Activated naive CD8-positive, alpha-beta T cell treated with anti-CD3 and anti-CD28 coated beads for 36 hours (primary cell): Measurements from ENCODE around the gene GALNT7. TPM values are rescaled to one million over a fixed set of nuclear protein-coding genes. Genes with fewer than 3 reads are reported as not detected.
A peak's percentile ranks its signal among the peaks of the same experiment; 100 is the strongest.

ENCODE experiments used
- DNase-seq: peaks from one replicate; pipeline ENCODE4 v3.0.0; 2021
- H3K27ac Mint-ChIP-seq: one replicate; pipeline ENCODE4 v1.8.0; 2022; ENCODE audit warnings: mild to moderate bottlenecking, moderate library complexity, mixed read lengths
- H3K27me3 Mint-ChIP-seq: one replicate; pipeline ENCODE4 v1.8.0; 2022; ENCODE audit warnings: mild to moderate bottlenecking, mixed read lengths
- H3K36me3 Mint-ChIP-seq: one replicate; pipeline ENCODE4 v1.8.0; 2021; ENCODE audit warnings: mild to moderate bottlenecking, mixed read lengths
- H3K4me1 Mint-ChIP-seq: one replicate; pipeline ENCODE4 v1.8.0; 2021; ENCODE audit warnings: mixed read lengths
- H3K4me3 Mint-ChIP-seq: one replicate; pipeline ENCODE4 v1.8.0; 2022; ENCODE audit warnings: mild to moderate bottlenecking, moderate library complexity, mixed read lengths
- H3K9me3 Mint-ChIP-seq: one replicate; pipeline ENCODE4 v1.8.0; 2022; ENCODE audit warnings: mixed read lengths
- total RNA-seq, 2 experiments: library from RNA; stranded (reverse); gene quantifications; one replicate each; pipeline ENCODE4 v1.2.3, GENCODE V29; 2021

GALNT7 gene
- total RNA-seq, 2 experiments from 2014 or later, result 14.3 to 14.7 TPM

- no peak for DNase-seq
- Mint-ChIP-seq H3K27ac (no peak overlapping the region), H3K4me3 (no peak overlapping the region), H3K27me3 (no peaks in the 10 kb centered on the region), H3K36me3 (no peaks in the 10 kb centered on the region), H3K9me3 (no peaks in the 10 kb centered on the region), H3K4me1 (no peaks in the 10 kb centered on the region)
Measured at GRCh38 chr4:173151496-173151895, 17.1 kb upstream of the GALNT7 start.

- no peaks in the 10 kb centered on the region for H3K9me3 Mint-ChIP-seq
Measured at GRCh38 chr4:173152104-173152503, 16.5 kb upstream of the GALNT7 start.

GRCh38 chr4:173153445-173153844 is 15.2 kb upstream of the GALNT7 start:
- Mint-ChIP-seq H3K36me3 (no peaks in the 10 kb centered on the region), H3K4me3 (no peak overlapping the region), H3K4me1 (no peaks in the 10 kb centered on the region), H3K27me3 (no peaks in the 10 kb centered on the region), H3K27ac (no peak overlapping the region), H3K9me3 (no peaks in the 10 kb centered on the region)
- DNase-seq, result no peak

More at GRCh38 chr4:173152104-173152503, 16.5 kb upstream of the GALNT7 start:
- DNase-seq, result no peak
- no peaks in the 10 kb centered on the region for H3K36me3 Mint-ChIP-seq
- H3K27me3 Mint-ChIP-seq, result no peaks in the 10 kb centered on the region
- no peaks in the 10 kb centered on the region for H3K4me1 Mint-ChIP-seq
- no peak overlapping the region for H3K27ac Mint-ChIP-seq
- no peak overlapping the region for H3K4me3 Mint-ChIP-seq

- Mint-ChIP-seq H3K4me1 (no peaks in the 10 kb centered on the region), H3K4me3 (no peak overlapping the region), H3K27me3 (no peaks in the 10 kb centered on the region), H3K9me3 (no peaks in the 10 kb centered on the region), H3K27ac (no peak overlapping the region), H3K36me3 (no peaks in the 10 kb centered on the region)
- no peak for DNase-seq
Measured at GRCh38 chr4:173159791-173160190, 8.8 kb upstream of the GALNT7 start.

GRCh38 chr4:173160871-173161270 is 7.7 kb upstream of the GALNT7 start:
- H3K27ac Mint-ChIP-seq, result no peak overlapping the region
- H3K36me3 Mint-ChIP-seq, result no peaks in the 10 kb centered on the region
- H3K9me3 Mint-ChIP-seq, result no peaks in the 10 kb centered on the region
- no peak overlapping the region for H3K4me3 Mint-ChIP-seq
- DNase-seq, result no peak
- H3K4me1 Mint-ChIP-seq, result peaks cover 6% of the 10 kb centered on the region
- H3K27me3 Mint-ChIP-seq, result no peaks in the 10 kb centered on the region

GRCh38 chr4:173161311-173161710 is 7.3 kb upstream of the GALNT7 start:
- no peak for DNase-seq
- Mint-ChIP-seq H3K4me1 (peaks cover 9% of the 10 kb centered on the region), H3K27me3 (no peaks in the 10 kb centered on the region), H3K9me3 (no peaks in the 10 kb centered on the region), H3K27ac (no peak overlapping the region), H3K4me3 (no peak overlapping the region), H3K36me3 (no peaks in the 10 kb centered on the region)

- DNase-seq, result no peak
- H3K27ac Mint-ChIP-seq, result peak overlapping the region; percentile 35
- peaks cover 28% of the 10 kb centered on the region for H3K4me1 Mint-ChIP-seq
- H3K4me3 Mint-ChIP-seq, result no peak overlapping the region
- H3K36me3 Mint-ChIP-seq, result no peaks in the 10 kb centered on the region
- no peaks in the 10 kb centered on the region for H3K27me3 Mint-ChIP-seq
- no peaks in the 10 kb centered on the region for H3K9me3 Mint-ChIP-seq
Measured at GRCh38 chr4:173165706-173166105, 2.9 kb upstream of the GALNT7 start.

- no peak for DNase-seq
- Mint-ChIP-seq H3K36me3 (no peaks in the 10 kb centered on the region), H3K4me1 (peaks cover 35% of the 10 kb centered on the region), H3K27me3 (no peaks in the 10 kb centered on the region), H3K27ac (no peak overlapping the region), H3K9me3 (no peaks in the 10 kb centered on the region), H3K4me3 (no peak overlapping the region)
Measured at GRCh38 chr4:173166491-173166890, 2.1 kb upstream of the GALNT7 start.

GRCh38 chr4:173167758-173168395 is 734 bp upstream of the GALNT7 start:
- peak overlapping the region; percentile 90 for H3K27ac Mint-ChIP-seq
- peaks cover 38% of the 10 kb centered on the region for H3K4me1 Mint-ChIP-seq
- no peaks in the 10 kb centered on the region for H3K27me3 Mint-ChIP-seq
- DNase-seq, result peak; percentile 25
- H3K9me3 Mint-ChIP-seq, result no peaks in the 10 kb centered on the region
- H3K36me3 Mint-ChIP-seq, result peaks cover 1% of the 10 kb centered on the region
- peak overlapping the region; percentile 92 for H3K4me3 Mint-ChIP-seq

- Mint-ChIP-seq H3K4me3 (no peak overlapping the region), H3K27me3 (no peaks in the 10 kb centered on the region), H3K27ac (no peak overlapping the region), H3K4me1 (peaks cover 43% of the 10 kb centered on the region), H3K36me3 (peaks cover 1% of the 10 kb centered on the region), H3K9me3 (no peaks in the 10 kb centered on the region)
- DNase-seq, result no peak
Measured at GRCh38 chr4:173169178-173169427, 492 bp downstream of the GALNT7 start.

GRCh38 chr4:173169428-173170181 is 994 bp downstream of the GALNT7 start:
- no peaks in the 10 kb centered on the region for H3K27me3 Mint-ChIP-seq
- no peaks in the 10 kb centered on the region for H3K9me3 Mint-ChIP-seq
- H3K36me3 Mint-ChIP-seq, result peaks cover 1% of the 10 kb centered on the region
- peak overlapping the region; percentile 80 for H3K4me3 Mint-ChIP-seq
- DNase-seq, result peak; percentile 69
- H3K4me1 Mint-ChIP-seq, result peaks cover 46% of the 10 kb centered on the region
- H3K27ac Mint-ChIP-seq, result peak overlapping the region; percentile 72

GRCh38 chr4:173170182-173170778 is 1.7 kb downstream of the GALNT7 start:
- no peak for DNase-seq
- Mint-ChIP-seq H3K4me3 (peak overlapping the region; percentile 80), H3K9me3 (no peaks in the 10 kb centered on the region), H3K27ac (peak overlapping the region; percentile 72), H3K36me3 (peaks cover 1% of the 10 kb centered on the region), H3K4me1 (peaks cover 48% of the 10 kb centered on the region), H3K27me3 (no peaks in the 10 kb centered on the region)

- H3K27ac Mint-ChIP-seq, result no peak overlapping the region
- H3K4me1 Mint-ChIP-seq, result peaks cover 40% of the 10 kb centered on the region
- H3K36me3 Mint-ChIP-seq, result peaks cover 1% of the 10 kb centered on the region
Measured at GRCh38 chr4:173171098-173171497, 2.5 kb downstream of the GALNT7 start.

GRCh38 chr4:173171987-173172386 is 3.4 kb downstream of the GALNT7 start:
- no peak overlapping the region for H3K4me3 Mint-ChIP-seq
- no peaks in the 10 kb centered on the region for H3K9me3 Mint-ChIP-seq
- no peaks in the 10 kb centered on the region for H3K27me3 Mint-ChIP-seq
- H3K4me1 Mint-ChIP-seq, result peaks cover 33% of the 10 kb centered on the region
- H3K27ac Mint-ChIP-seq, result no peak overlapping the region
- H3K36me3 Mint-ChIP-seq, result peaks cover 1% of the 10 kb centered on the region
- DNase-seq, result no peak

More at GRCh38 chr4:173171098-173171497, 2.5 kb downstream of the GALNT7 start:
- H3K4me3 Mint-ChIP-seq, result peak overlapping the region; percentile 80
- H3K9me3 Mint-ChIP-seq, result no peaks in the 10 kb centered on the region
- no peaks in the 10 kb centered on the region for H3K27me3 Mint-ChIP-seq
- DNase-seq, result no peak

GRCh38 chr4:173174184-173174583 is 5.6 kb downstream of the GALNT7 start:
- H3K4me1 Mint-ChIP-seq, result peaks cover 30% of the 10 kb centered on the region
- DNase-seq, result no peak

GRCh38 chr4:173174594-173175012 is 6.0 kb downstream of the GALNT7 start:
- peaks cover 1% of the 10 kb centered on the region for H3K36me3 Mint-ChIP-seq
- H3K27ac Mint-ChIP-seq, result no peak overlapping the region
- H3K4me3 Mint-ChIP-seq, result no peak overlapping the region
- H3K27me3 Mint-ChIP-seq, result no peaks in the 10 kb centered on the region
- peaks cover 30% of the 10 kb centered on the region for H3K4me1 Mint-ChIP-seq
- no peaks in the 10 kb centered on the region for H3K9me3 Mint-ChIP-seq
- DNase-seq, result no peak

More at GRCh38 chr4:173174184-173174583, 5.6 kb downstream of the GALNT7 start:
- Mint-ChIP-seq H3K27me3 (no peaks in the 10 kb centered on the region), H3K36me3 (peaks cover 1% of the 10 kb centered on the region), H3K27ac (no peak overlapping the region), H3K9me3 (no peaks in the 10 kb centered on the region), H3K4me3 (no peak overlapping the region)
